Stomach (tissue), 9 donors: Measurements from ENCODE around the gene ELMO1. TPM values are rescaled to one million over a fixed set of nuclear protein-coding genes. Genes with fewer than 3 reads are reported as not detected.

Experiments
- DNase-seq, 2 donors: peaks; one replicate each; pipeline versions ENCODE4 v3.0.0 to v3.0.0-alpha.2; 2013 to 2019
- H3K27ac ChIP-seq, 5 donors: fragments of 200-600 bp in 4 of 5; sonication (generic) in 4 of 5; one replicate each; pipeline ENCODE4 v1.5.1; 2013 to 2019; ENCODE audit warnings: mild to moderate bottlenecking in 1 of 5, moderate library complexity in 1 of 5
- H3K27me3 ChIP-seq, 3 donors: fragments of 200-600 bp; sonication (generic); one replicate each; pipeline ENCODE4 v1.5.1; 2017 to 2019; ENCODE audit warnings: mixed run types in 1 of 3
- H3K36me3 ChIP-seq, 4 donors: fragments of 200-600 bp; sonication (generic); 1 replicate in 3 of 4; 2 replicates in 1 of 4; pipeline ENCODE4 v1.5.1; 2016 to 2019
- H3K4me1 ChIP-seq, 4 donors: fragments of 200-600 bp; sonication (generic); one replicate each; pipeline ENCODE4 v1.5.1; 2016 to 2019
- H3K4me3 ChIP-seq, 4 donors: fragments of 200-600 bp; sonication (generic) in 3 of 4; one replicate each; pipeline ENCODE4 v1.5.1; 2016 to 2019; ENCODE audit warnings: mild to moderate bottlenecking in 1 of 4
- H3K9me3 ChIP-seq, 4 donors: fragments of 200-600 bp; sonication (generic); one replicate each; pipeline ENCODE4 v1.5.1; 2016 to 2019
- EP300 ChIP-seq: sonication (generic); formaldehyde crosslinking; IDR thresholded peaks from one replicate; pipeline ENCODE4 v1.6.1; 2017; ENCODE audit warnings: antibody characterized with exemption
- POLR2A ChIP-seq, 4 donors: fragments of 450-650 bp; IDR thresholded peaks; one replicate each; pipeline ENCODE4 v1.6.1; 2016; ENCODE audit warnings: antibody characterized with exemption in 4 of 4, control low read depth in 2 of 4, mild to moderate bottlenecking in 1 of 4, moderate library complexity in 1 of 4
- POLR2AphosphoS5 ChIP-seq, 3 donors: sonication (generic); formaldehyde crosslinking; IDR thresholded peaks; one replicate each; pipeline ENCODE4 v1.6.1; 2016; ENCODE audit warnings: antibody characterized with exemption in 3 of 3
- WGBS, 5 donors: extraction: QIAGEN DNeasy Blood & Tissue Kit in 3 of 5; methylation state at CpG; one replicate each; pipeline versions ENCODE4 v1.1.5 to v1.1.7; 2013 to 2018; 5-methylcytosine and 5-hydroxymethylcytosine counted together
- intact Hi-C: fragments of 100-400 bp; cut with DNase I; formaldehyde crosslinking; loops from one replicate; pipeline ENCODE4 v1.15.1; 2023; ENCODE audit warnings: low total_unique reads
- polyA plus RNA-seq, 3 donors: library from polyadenylated mRNA; stranded (reverse); fragments of 200-250 nt; gene quantifications; one replicate each; pipeline ENCODE4 v1.2.3, GENCODE V29; 2013
- total RNA-seq, 5 donors: library from RNA; depleted of rRNA; stranded (reverse); fragments of >200 nt; gene quantifications; one replicate each; pipeline versions ENCODE4 v1.1.0 to v1.2.3, GENCODE V29; 2014 to 2016
- TF ChIP-seq, protein P1 (sequence below), 7 experiments: fragments of 450-650 bp in 4 of 7; fragments of 200-600 bp in 3 of 7; sonication (generic) in 3 of 7; IDR thresholded peaks; one replicate each; pipeline ENCODE4 v1.5.1; 2016 to 2019; ENCODE audit warnings: antibody characterized with exemption in 7 of 7, control low read depth in 2 of 7, mild to moderate bottlenecking in 1 of 7
- donor health status: healthy with polysubstance abuse.
- donor health status: Bipolar disorder and iron deficiency.
- donor health status: healthy.

ELMO1 gene
- total and polyA plus RNA-seq, 8 donors = 4.1 to 117 (median 44.8) TPM

DNA sequence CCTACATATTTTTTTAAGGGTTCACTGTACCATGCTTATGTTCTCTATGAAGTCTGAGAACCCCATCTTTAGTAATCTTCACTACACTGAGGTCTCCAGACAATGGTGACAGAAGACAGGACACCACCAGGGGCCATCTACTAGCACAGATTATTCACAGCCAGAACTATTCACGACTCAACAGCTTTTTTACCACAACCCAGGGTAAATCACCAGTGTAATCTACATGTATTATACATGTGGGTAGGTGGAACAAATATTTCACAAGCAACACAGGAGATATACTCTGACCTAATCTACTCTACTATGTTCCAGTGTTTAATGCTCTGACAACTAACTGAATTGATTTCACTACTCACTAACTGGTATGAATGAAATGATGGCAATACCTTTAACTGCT lies 136.1 kb downstream of the ELMO1 start:
- no peak for DNase-seq
- intact Hi-C loops = no loop called here
- H3K4me1 ChIP-seq = peaks cover 0 to 29% (median 3%) of the 10 kb centered on the region in 4 donors
- no peaks in the 10 kb centered on the region for H3K36me3 ChIP-seq
- no peak for TF ChIP-seq POLR2A (IDR thresholded peaks at IDR 0.05)
- TF ChIP-seq, protein P1, sequence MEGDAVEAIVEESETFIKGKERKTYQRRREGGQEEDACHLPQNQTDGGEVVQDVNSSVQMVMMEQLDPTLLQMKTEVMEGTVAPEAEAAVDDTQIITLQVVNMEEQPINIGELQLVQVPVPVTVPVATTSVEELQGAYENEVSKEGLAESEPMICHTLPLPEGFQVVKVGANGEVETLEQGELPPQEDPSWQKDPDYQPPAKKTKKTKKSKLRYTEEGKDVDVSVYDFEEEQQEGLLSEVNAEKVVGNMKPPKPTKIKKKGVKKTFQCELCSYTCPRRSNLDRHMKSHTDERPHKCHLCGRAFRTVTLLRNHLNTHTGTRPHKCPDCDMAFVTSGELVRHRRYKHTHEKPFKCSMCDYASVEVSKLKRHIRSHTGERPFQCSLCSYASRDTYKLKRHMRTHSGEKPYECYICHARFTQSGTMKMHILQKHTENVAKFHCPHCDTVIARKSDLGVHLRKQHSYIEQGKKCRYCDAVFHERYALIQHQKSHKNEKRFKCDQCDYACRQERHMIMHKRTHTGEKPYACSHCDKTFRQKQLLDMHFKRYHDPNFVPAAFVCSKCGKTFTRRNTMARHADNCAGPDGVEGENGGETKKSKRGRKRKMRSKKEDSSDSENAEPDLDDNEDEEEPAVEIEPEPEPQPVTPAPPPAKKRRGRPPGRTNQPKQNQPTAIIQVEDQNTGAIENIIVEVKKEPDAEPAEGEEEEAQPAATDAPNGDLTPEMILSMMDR (IDR thresholded peaks at IDR 0.05) = no peak
- TF ChIP-seq EP300 = no peak
- no peak for TF ChIP-seq POLR2AphosphoS5 (IDR thresholded peaks at IDR 0.05)
- 47 to 73% (median 53%) methylated on average over 1 of the region's 1 CpG for WGBS, 5 donors
- no peak overlapping the region for H3K4me3 ChIP-seq
- H3K9me3 ChIP-seq = no peaks in the 10 kb centered on the region
- H3K27ac ChIP-seq = no peak overlapping the region
- H3K27me3 ChIP-seq = no peaks in the 10 kb centered on the region

DNA sequence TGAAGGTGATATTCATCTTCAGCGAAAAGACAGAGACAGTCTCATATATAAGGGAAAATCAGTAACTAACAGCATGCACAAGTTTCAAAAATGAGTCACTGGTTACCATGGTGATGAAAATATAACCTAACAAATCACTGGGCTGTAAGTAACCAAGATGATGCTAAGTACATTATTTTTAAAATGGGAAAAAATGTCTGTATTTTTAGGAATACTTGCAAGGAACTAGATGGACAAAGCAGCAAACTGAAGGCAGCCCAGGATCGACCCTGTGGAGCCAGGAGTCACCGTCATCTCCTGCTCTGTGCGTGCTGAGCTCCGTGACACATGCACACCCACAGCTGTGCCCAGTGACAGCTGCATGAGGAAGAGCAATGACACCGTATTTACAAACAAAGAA lies 137.3 kb downstream of the ELMO1 start:
- no peak overlapping the region for H3K4me3 ChIP-seq
- H3K27ac ChIP-seq = peak overlapping the region in 2 of 5 donors; percentile 53 to 56
- no peaks in the 10 kb centered on the region for H3K36me3 ChIP-seq
- intact Hi-C loops = no loop called here
- 47 to 74% (median 59%) methylated on average over 6 of the region's 6 CpGs for WGBS, 5 donors
- H3K27me3 ChIP-seq = no peaks in the 10 kb centered on the region
- TF ChIP-seq POLR2AphosphoS5 (IDR thresholded peaks at IDR 0.05) = no peak
- TF ChIP-seq, protein P1 (IDR thresholded peaks at IDR 0.05) = no peak
- no peak for TF ChIP-seq EP300
- no peak for TF ChIP-seq POLR2A (IDR thresholded peaks at IDR 0.05)
- no peaks in the 10 kb centered on the region for H3K9me3 ChIP-seq
- peak in 1 of 2 donors; percentile 44 for DNase-seq
- H3K4me1 ChIP-seq = peaks cover 0 to 21% (median 3%) of the 10 kb centered on the region in 4 donors

DNA sequence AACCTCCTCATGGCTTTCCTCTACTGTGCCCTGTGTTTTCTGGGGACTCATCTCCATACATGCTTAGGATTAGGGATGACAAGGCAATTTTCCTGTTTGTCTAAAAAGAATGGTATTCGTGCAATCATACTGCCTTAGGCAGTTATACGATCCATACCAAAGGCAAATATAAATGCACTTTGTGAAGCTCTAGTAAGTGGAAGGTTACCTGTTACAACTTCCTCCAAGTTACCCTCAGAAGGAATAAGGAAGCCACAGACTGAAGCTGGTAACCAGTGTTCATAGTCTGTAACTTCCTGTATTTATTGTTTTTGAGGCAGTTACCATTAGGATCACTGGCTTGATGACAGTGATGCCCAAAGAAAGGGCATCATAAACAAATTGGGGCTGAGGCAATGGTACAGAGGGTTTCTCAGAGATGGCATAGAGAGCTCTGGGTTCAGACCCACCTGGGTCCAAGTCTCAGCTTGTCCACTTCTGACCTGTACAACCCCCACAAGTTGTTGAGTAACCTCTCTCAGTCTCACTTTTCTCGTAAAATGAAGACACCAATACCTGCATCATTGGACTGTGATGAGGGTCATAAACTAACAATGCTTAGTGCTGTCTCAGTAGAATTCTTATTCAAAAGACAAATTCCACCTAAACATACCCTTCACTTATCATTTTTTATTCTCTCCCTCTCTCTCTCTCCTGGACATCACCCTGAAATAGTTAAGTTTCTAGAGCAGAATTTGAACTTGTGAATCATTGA lies 138.2 kb downstream of the ELMO1 start:
- peak overlapping the region in 2 of 5 donors; percentile 53 to 56 for H3K27ac ChIP-seq
- WGBS, 5 donors = 69 to 89% (median 75%) methylated on average over 3 of the region's 3 CpGs

DNA sequence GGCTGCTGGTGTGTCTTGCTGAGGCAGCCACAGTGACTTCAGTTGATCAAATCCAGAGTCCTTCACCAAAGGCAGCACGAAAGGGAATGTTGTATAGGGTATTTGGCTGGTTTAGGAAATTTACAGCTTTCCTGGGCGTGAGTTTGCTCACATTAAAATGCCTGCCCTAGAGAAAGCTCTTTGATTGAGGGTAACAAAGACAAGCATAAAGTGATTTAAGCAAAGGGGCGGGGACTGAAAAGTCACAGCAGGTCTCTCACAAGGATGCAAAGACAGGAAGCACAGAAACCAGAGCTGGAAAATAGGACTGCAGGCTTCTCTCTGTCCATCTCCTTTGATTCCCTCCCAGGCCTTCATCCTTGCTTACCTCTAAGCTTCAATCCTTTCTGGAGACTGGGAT lies 139.2 kb downstream of the ELMO1 start:
- Histone ChIP-seq H3K36me3 (no peaks in the 10 kb centered on the region), H3K4me3 (no peak overlapping the region), H3K9me3 (no peaks in the 10 kb centered on the region), H3K4me1 (peaks cover 0 to 19% (median 3%) of the 10 kb centered on the region in 4 donors), H3K27ac (peak overlapping the region in 1 of 5 donors; percentile 53), H3K27me3 (no peaks in the 10 kb centered on the region)
- intact Hi-C loops = no loop called here
- DNase-seq = no peak
- TF ChIP-seq POLR2A (IDR thresholded peaks at IDR 0.05) (no peak), POLR2AphosphoS5 (IDR thresholded peaks at IDR 0.05) (no peak), EP300 (no peak)
- TF ChIP-seq, protein P1 (IDR thresholded peaks at IDR 0.05) = no peak
- WGBS, 5 donors = 75 to 90% (median 82%) methylated on average over 3 of the region's 3 CpGs

More for the DNA sequence above, 138.2 kb downstream of the ELMO1 start:
- peaks cover 0 to 19% (median 3%) of the 10 kb centered on the region in 4 donors for H3K4me1 ChIP-seq
- H3K9me3 ChIP-seq = no peaks in the 10 kb centered on the region
- DNase-seq = peak in 1 of 2 donors; percentile 35
- TF ChIP-seq POLR2A (IDR thresholded peaks at IDR 0.05) (no peak), EP300 (no peak), POLR2AphosphoS5 (IDR thresholded peaks at IDR 0.05) (no peak)
- TF ChIP-seq, protein P1 (IDR thresholded peaks at IDR 0.05) = no peak
- H3K27me3 ChIP-seq = no peaks in the 10 kb centered on the region
- intact Hi-C loops = no loop called here
- no peak overlapping the region for H3K4me3 ChIP-seq
- H3K36me3 ChIP-seq = no peaks in the 10 kb centered on the region
